GM21390 (cell line): Measurements from ENCODE around the gene PBX3.
A peak's percentile ranks its signal among the peaks of the same experiment; 100 is the strongest.

ENCODE experiments used
- ATAC-seq: cut with Tn5 transposase; IDR thresholded peaks from one replicate; pipeline ENCODE4 v1.9.1; 2021; ENCODE audit not compliant: unreplicated experiment

Gene PBX3

GRCh38 chr9:125821078-125821477 is 73.9 kb downstream of the PBX3 start:
- ATAC-seq = no peak

- no peak for ATAC-seq
Observed at GRCh38 chr9:125822160-125822559, 75.0 kb downstream of the PBX3 start.

- no peak for ATAC-seq
Observed at GRCh38 chr9:125822902-125823301, 75.7 kb downstream of the PBX3 start.

- peak; percentile 71 for ATAC-seq
Observed at GRCh38 chr9:125823874-125824406, 76.8 kb downstream of the PBX3 start.

- no peak for ATAC-seq
Observed at GRCh38 chr9:125825762-125826161, 78.6 kb downstream of the PBX3 start.

GRCh38 chr9:125826850-125827249 is 79.7 kb downstream of the PBX3 start:
- no peak for ATAC-seq

- ATAC-seq = peak; percentile 73
Observed at GRCh38 chr9:125829743-125830142, 82.6 kb downstream of the PBX3 start.

GRCh38 chr9:125831054-125831453 is 83.9 kb downstream of the PBX3 start:
- no peak for ATAC-seq

- no peak for ATAC-seq
Observed at GRCh38 chr9:125831616-125832015, 84.4 kb downstream of the PBX3 start.

GRCh38 chr9:125835655-125836054 is 88.5 kb downstream of the PBX3 start:
- ATAC-seq = no peak

- ATAC-seq = no peak
Observed at GRCh38 chr9:125839317-125839716, 92.1 kb downstream of the PBX3 start.

- ATAC-seq = no peak
Observed at GRCh38 chr9:125841444-125841843, 94.3 kb downstream of the PBX3 start.

GRCh38 chr9:125842242-125842641 is 95.1 kb downstream of the PBX3 start:
- no peak for ATAC-seq

GRCh38 chr9:125843646-125844045 is 96.5 kb downstream of the PBX3 start:
- ATAC-seq = no peak

- ATAC-seq = no peak
Observed at GRCh38 chr9:125844611-125845010, 97.4 kb downstream of the PBX3 start.

GRCh38 chr9:125845271-125845808 is 98.2 kb downstream of the PBX3 start:
- no peak for ATAC-seq

GRCh38 chr9:125847735-125848134 is 100.6 kb downstream of the PBX3 start:
- ATAC-seq = no peak

GRCh38 chr9:125850106-125850632 is 103.0 kb downstream of the PBX3 start:
- ATAC-seq = no peak

- no peak for ATAC-seq
Observed at GRCh38 chr9:125850763-125851162, 103.6 kb downstream of the PBX3 start.

GRCh38 chr9:125851979-125852378 is 104.8 kb downstream of the PBX3 start:
- no peak for ATAC-seq

- ATAC-seq = no peak
Observed at GRCh38 chr9:125852386-125852785, 105.2 kb downstream of the PBX3 start.

- no peak for ATAC-seq
Observed at GRCh38 chr9:125854553-125855275, 107.5 kb downstream of the PBX3 start.
